Endometrium (tissue), 2 donors: Measurements from ENCODE around the gene ZNF420.
A peak's percentile ranks its signal among the peaks of the same experiment; 100 is the strongest.
"Not testable (repeated sequence)": the region's sequence is repeated elsewhere in the genome, so short reads cannot be mapped to it uniquely, and the experiment has no call there.

ENCODE experiments used
- FAIRE-seq: peaks from 2 replicates; lab custom pipeline; 2012; peaks lifted over from hg19 to GRCh38; lab: Jason Lieb, UNC
- donor health status: control.
- donor health status: control.

The ZNF420 gene

GRCh38 chr19:37077934-37078716 is at the start of gene ZNF420:
Gene ZNF420 (plus strand): TSS chr19:37078433. CDS start chr19:37089119, 10,686 bp downstream.
- peak; percentile 96 for FAIRE-seq

- FAIRE-seq = no peak
Observed at GRCh38 chr19:37045140-37045539, 33.1 kb upstream of the ZNF420 start.

GRCh38 chr19:37055330-37055729 is 22.9 kb upstream of the ZNF420 start:
- no peak for FAIRE-seq

GRCh38 chr19:37056776-37057175 is 21.5 kb upstream of the ZNF420 start:
- FAIRE-seq = no peak

- FAIRE-seq = no peak
Observed at GRCh38 chr19:37059142-37059541, 19.1 kb upstream of the ZNF420 start.

- not testable (repeated sequence) for FAIRE-seq
Observed at GRCh38 chr19:37064886-37065285, 13.3 kb upstream of the ZNF420 start.

GRCh38 chr19:37074111-37074510 is 4.1 kb upstream of the ZNF420 start:
- no peak for FAIRE-seq

- FAIRE-seq = no peak
Observed at GRCh38 chr19:37074819-37075362, 3.3 kb upstream of the ZNF420 start.

GRCh38 chr19:37076524-37076923 is 1.7 kb upstream of the ZNF420 start:
- not testable (repeated sequence) for FAIRE-seq

GRCh38 chr19:37077501-37077933 is 716 bp upstream of the ZNF420 start:
- FAIRE-seq = no peak

- no peak for FAIRE-seq
Observed at GRCh38 chr19:37078717-37079032, 442 bp downstream of the ZNF420 start.

GRCh38 chr19:37079238-37079637 is 1.0 kb downstream of the ZNF420 start:
- no peak for FAIRE-seq

- FAIRE-seq = no peak
Observed at GRCh38 chr19:37082307-37082706, 4.1 kb downstream of the ZNF420 start.

GRCh38 chr19:37087110-37087509 is 8.9 kb downstream of the ZNF420 start:
- FAIRE-seq = no peak

- no peak for FAIRE-seq
Observed at GRCh38 chr19:37095859-37096258, 17.6 kb downstream of the ZNF420 start.

GRCh38 chr19:37098570-37098969 is 20.3 kb downstream of the ZNF420 start:
- no peak for FAIRE-seq

GRCh38 chr19:37104135-37104534 is 25.9 kb downstream of the ZNF420 start:
- FAIRE-seq = not testable (repeated sequence)

- FAIRE-seq = not testable (repeated sequence)
Observed at GRCh38 chr19:37111753-37112152, 33.5 kb downstream of the ZNF420 start.

- no peak for FAIRE-seq
Observed at GRCh38 chr19:37114001-37114400, 35.8 kb downstream of the ZNF420 start.

GRCh38 chr19:37122093-37122492 is 43.9 kb downstream of the ZNF420 start:
- FAIRE-seq = not testable (repeated sequence)

- FAIRE-seq = no peak
Observed at GRCh38 chr19:37127999-37128820, 50.0 kb downstream of the ZNF420 start.

- FAIRE-seq = no peak
Observed at GRCh38 chr19:37128821-37129177, 50.6 kb downstream of the ZNF420 start.

GRCh38 chr19:37136111-37136510 is 57.9 kb downstream of the ZNF420 start:
- FAIRE-seq = no peak
